Stomach (tissue), 4 donors: ENCODE data around the gene OR5H2.

ENCODE experiments used
- CTCF ChIP-seq, 7 experiments: fragments of 450-650 bp in 4 of 7; fragments of 200-600 bp in 3 of 7; sonication (generic) in 3 of 7; IDR thresholded peaks; one replicate each; pipeline ENCODE4 v1.5.1; 2016 to 2019; ENCODE audit warnings: antibody characterized with exemption in 7 of 7, control low read depth in 2 of 7, mild to moderate bottlenecking in 1 of 7
- EP300 ChIP-seq: sonication (generic); formaldehyde crosslinking; IDR thresholded peaks from one replicate; pipeline ENCODE4 v1.6.1; 2017; ENCODE audit warnings: antibody characterized with exemption
- POLR2A ChIP-seq, 4 donors: fragments of 450-650 bp; IDR thresholded peaks; one replicate each; pipeline ENCODE4 v1.6.1; 2016; ENCODE audit warnings: antibody characterized with exemption in 4 of 4, control low read depth in 2 of 4, mild to moderate bottlenecking in 1 of 4, moderate library complexity in 1 of 4

DNA sequence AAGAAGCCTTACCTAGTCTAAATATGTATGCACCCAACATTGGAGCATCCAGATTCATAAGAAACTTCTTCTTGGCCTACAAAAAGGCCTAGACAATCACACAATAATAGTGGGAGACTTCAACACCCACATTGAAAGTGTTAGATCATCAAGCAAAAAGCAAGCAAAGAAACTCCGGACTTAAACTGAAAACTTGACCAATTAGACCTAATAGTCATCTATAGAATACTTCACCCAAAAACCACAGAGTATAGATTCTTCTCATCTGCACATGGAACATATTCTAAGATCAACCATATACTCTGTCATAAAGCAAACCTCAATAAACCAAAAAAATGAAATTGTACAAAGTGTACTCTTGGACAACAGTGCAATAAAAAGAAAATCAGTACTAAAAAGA, 49.0 kb downstream of the OR5H2 start:
- TF ChIP-seq CTCF (IDR thresholded peaks at IDR 0.05) (no peak), EP300 (no peak), POLR2A (IDR thresholded peaks at IDR 0.05) (no peak)
